AG04449 (cell line): Measurements from ENCODE around the gene MPP2.
A peak's percentile ranks its signal among the peaks of the same experiment; 100 is the strongest.

Source experiments
- CTCF ChIA-PET: fragments of 350-600 bp; formaldehyde crosslinking; extraction: SDS; loops from one replicate; lab custom pipeline; 2021; ENCODE audit warnings: antibody characterized with exemption; lab: Yijun Ruan, JAX
- POLR2A ChIA-PET: fragments of 400-600, 350-600 bp; formaldehyde crosslinking; extraction: SDS; loops from one replicate; lab custom pipeline; 2020; ENCODE audit warnings: antibody characterized with exemption, inconsistent platforms; lab: Yijun Ruan, JAX
- DNase-seq: peaks from one replicate; pipeline ENCODE4 v3.0.0-alpha.2; 2010; ENCODE audit warnings: low read depth, low spot score
- H3K4me3 ChIP-seq: 2 replicates; pipeline ENCODE4 v1.5.1; 2011; ENCODE audit warnings: low read depth, mild to moderate bottlenecking, control low read depth, low read length
- TF ChIP-seq, protein P1 (sequence below): IDR thresholded peaks from one replicate; pipeline ENCODE4 v1.5.1; 2011; ENCODE audit warnings: mild to moderate bottlenecking, moderate library complexity, low read length, control low read depth, inconsistent platforms; ENCODE audit not compliant: insufficient read depth; ENCODE audit errors: missing control alignments

Gene MPP2

DNA sequence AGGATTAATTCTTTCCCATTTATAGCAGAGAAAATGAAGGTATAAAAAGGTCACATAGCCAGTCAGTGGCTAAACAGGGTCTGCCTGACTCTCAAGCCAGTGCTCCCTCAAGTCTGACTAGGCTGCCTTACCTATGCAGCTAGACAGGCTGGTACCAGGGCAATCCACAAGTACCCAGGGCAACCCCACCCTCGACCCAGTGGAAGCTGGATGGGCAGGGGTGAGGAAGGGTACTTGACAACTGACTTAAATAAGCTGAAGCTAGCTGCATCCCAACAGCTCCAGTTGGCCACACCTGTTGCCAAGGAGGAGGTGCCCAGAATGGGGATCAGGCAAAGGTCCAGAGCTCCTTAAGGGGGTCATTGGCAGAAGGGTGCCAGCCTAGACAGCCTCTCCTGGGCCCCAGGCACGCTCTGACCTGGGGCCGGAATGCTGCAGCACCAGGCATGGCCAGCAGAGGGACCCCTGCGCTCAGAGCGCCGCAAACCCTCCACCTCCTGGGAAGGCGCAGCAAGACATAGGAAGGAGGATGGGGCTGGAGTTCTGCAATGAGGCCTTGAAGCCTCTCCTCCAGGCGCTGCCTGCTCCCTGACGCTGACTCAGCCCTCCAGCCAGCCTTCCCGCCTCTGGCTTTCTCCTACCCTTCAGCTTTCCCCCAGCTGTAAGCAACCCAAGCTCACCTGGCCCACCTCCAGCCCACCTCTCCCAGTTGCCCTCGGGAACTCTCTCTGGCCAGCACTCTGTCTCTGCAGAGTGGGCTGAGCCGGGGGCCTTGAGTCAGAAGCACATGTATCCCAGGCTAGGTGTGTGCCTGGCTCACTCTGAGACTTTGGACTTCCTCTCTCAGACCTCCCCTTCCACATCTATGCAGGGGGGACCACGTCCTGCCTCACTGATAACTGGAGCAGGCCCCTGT is 28.8 kb downstream of the MPP2 start:
- ChIA-PET CTCF (interaction anchor here (0.6 to 7.7 kb wide), 55 partner anchors 10 to 757 kb away, joined by 3 to 121 read pairs (median 5); partner anchors contain the start of genes ASB16, CD300LG, FAM171A2 and MPP2), POLR2A (no interaction called here)
- TF ChIP-seq, protein P1, sequence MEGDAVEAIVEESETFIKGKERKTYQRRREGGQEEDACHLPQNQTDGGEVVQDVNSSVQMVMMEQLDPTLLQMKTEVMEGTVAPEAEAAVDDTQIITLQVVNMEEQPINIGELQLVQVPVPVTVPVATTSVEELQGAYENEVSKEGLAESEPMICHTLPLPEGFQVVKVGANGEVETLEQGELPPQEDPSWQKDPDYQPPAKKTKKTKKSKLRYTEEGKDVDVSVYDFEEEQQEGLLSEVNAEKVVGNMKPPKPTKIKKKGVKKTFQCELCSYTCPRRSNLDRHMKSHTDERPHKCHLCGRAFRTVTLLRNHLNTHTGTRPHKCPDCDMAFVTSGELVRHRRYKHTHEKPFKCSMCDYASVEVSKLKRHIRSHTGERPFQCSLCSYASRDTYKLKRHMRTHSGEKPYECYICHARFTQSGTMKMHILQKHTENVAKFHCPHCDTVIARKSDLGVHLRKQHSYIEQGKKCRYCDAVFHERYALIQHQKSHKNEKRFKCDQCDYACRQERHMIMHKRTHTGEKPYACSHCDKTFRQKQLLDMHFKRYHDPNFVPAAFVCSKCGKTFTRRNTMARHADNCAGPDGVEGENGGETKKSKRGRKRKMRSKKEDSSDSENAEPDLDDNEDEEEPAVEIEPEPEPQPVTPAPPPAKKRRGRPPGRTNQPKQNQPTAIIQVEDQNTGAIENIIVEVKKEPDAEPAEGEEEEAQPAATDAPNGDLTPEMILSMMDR, result peak; percentile 100
- no peak overlapping the region for H3K4me3 ChIP-seq
- peak; percentile 65 for DNase-seq

DNA sequence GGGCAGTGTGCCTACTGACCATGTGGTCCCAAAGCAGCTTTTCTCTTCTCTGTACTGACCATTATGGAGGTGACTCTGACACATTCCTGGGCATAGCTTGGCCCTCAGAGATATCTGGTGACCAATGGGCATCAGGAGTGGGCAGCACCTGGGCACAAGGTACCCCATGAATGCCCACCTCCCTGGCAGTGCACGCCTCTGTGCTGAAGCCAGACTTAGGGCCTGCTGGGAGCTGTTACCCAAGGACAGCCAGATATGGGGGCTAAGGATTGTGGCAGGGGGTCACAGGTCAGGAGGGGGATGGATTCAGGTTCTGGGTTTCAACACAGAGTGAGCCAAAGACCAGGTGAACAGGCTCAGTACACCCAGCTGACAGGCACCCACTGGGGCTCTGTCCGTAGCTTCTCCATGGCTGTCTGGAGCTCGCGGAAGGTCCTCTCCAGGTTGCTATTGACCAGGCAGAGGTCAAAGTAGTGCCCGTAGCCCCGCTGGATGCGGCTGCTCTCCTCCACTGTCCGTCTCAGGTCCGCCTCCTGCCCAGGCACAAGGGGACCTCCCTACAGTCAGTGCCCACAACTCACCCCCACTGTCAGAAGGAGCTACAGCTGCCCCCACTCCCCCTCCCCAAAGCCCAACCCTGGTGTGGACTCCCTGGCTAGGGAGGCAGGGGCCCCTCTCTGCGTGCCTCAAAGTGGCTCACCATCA is 29.7 kb downstream of the MPP2 start:
- CTCF ChIA-PET, result interaction anchor here (0.6 to 7.7 kb wide), 54 partner anchors 10 to 758 kb away, joined by 3 to 121 read pairs (median 5); partner anchors contain the start of genes ASB16, CD300LG, FAM171A2 and MPP2
- POLR2A ChIA-PET, result no interaction called here
- TF ChIP-seq, protein P1, result no peak
- no peak for DNase-seq
- no peak overlapping the region for H3K4me3 ChIP-seq

DNA sequence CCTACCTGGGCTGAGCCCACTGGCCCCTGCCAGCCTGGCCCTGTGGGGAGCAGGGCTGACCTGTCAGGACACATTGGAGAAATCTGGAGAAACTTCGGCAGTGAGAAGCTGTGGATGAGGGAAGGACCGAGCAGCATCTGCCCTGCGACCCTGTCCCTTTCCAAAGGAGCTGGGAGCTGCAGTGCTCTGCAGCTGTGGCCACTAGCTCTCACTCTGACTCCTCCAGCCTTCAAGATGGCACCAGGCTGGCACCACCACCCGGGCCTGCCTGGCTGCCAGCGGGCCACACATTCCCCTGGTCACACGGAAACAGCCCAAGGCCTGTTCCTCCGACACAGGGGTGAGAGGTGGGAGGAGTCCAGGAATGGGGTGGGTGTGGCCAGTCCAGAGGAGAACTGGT is 30.3 kb downstream of the MPP2 start:
- ChIA-PET CTCF (interaction anchor here (0.8 to 7.7 kb wide), 16 partner anchors 9 to 292 kb away, joined by 3 to 121 read pairs (median 29); partner anchors contain the start of genes ASB16, CD300LG and MPP2), POLR2A (no interaction called here)
- DNase-seq, result no peak
- TF ChIP-seq, protein P1, result no peak
- H3K4me3 ChIP-seq, result no peak overlapping the region

DNA sequence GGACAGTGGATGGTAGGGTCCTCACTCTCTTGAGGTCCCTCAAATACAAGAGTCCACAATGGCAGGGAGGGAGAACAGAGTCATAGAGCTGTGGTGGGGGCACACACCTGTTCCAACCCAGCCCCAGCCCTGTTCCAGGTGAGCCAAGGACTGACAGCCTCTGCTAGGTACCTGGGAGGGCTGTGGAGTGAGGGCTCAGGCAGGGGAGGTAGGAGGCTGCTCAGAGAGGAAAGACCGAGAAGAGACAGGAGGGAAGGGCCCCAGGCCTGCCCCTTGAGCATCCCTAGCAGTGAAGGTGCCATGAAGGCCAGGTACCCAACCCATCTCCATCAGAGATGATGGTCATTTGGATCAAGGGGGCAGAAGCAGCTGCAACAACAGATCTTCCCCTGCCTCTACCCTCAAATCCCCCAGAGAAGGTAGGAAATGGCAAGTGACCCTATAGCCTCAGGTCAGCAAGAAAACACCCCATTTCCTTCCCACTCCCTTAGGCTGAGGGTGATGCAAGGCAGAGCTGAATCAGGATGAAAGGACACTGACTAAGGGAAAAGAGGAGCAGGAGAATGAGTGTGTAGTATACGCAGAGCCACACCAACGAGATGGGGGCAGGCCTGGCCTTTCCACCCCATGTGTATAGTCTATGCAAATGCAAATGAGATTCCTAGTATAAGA is 31.7 kb downstream of the MPP2 start:
- ChIA-PET POLR2A (no interaction called here), CTCF (interaction anchor here (1.0 to 7.1 kb wide), 3 partner anchors 8 to 122 kb away, joined by 4 to 104 read pairs (median 97); no protein-coding TSS in a partner anchor)
- TF ChIP-seq, protein P1, result no peak
- H3K4me3 ChIP-seq, result no peak overlapping the region
- DNase-seq, result no peak

DNA sequence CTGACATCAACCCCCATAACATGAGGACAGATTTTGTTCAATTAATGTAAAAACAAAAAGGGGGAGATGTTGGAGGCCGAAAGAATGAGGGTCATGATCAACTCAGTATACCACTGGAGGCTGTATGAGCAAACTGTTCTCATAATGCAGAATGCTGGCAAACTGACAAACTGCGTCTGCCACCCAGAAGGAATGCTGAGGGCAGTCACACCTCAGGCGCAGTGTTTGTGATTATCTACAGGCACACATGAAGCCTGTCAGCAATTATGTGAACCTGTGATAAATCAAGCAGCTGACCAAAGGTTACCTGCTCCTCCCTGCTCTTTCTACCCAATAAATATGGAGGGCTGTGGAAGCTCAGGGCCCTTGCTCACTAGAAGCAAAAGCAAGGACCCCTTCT is 33.0 kb downstream of the MPP2 start:
- CTCF ChIA-PET, result interaction anchor here (1.0 kb wide), 3 partner anchors 21 to 167 kb away, joined by 4 read pairs; no protein-coding TSS in a partner anchor
- TF ChIP-seq, protein P1, result no peak
- POLR2A ChIA-PET, result no interaction called here
- H3K4me3 ChIP-seq, result no peak overlapping the region
- no peak for DNase-seq
